Spinal cord (tissue), 10 donors: ENCODE data around the gene BTBD18. TPM values are rescaled to one million over a fixed set of nuclear protein-coding genes. Genes with fewer than 3 reads are reported as not detected.

Source experiments
- DNase-seq, 6 donors: peaks; one replicate each; pipeline versions ENCODE4 v3.0.0 to v3.0.0-alpha.2; 2013 to 2015; ENCODE audit warnings: low spot score in 6 of 6, low read depth in 4 of 6
- H3K27ac ChIP-seq: one replicate; pipeline ENCODE4 v1.5.1; 2013; ENCODE audit warnings: low read depth, low read length, control low read depth
- H3K27me3 ChIP-seq: one replicate; pipeline ENCODE4 v1.6.1; 2013; ENCODE audit warnings: low read length; ENCODE audit not compliant: control insufficient read depth, insufficient read depth
- H3K36me3 ChIP-seq: one replicate; pipeline ENCODE4 v1.6.1; 2013; ENCODE audit warnings: low read length; ENCODE audit not compliant: control insufficient read depth, insufficient read depth
- H3K4me1 ChIP-seq: one replicate; pipeline ENCODE4 v1.6.1; 2013; ENCODE audit warnings: low read length; ENCODE audit not compliant: control insufficient read depth, insufficient read depth
- H3K4me3 ChIP-seq: one replicate; pipeline ENCODE4 v1.5.1; 2013; ENCODE audit warnings: low read depth, low read length, control low read depth
- H3K9me3 ChIP-seq: one replicate; pipeline ENCODE4 v1.6.1; 2013; ENCODE audit warnings: low read length; ENCODE audit not compliant: control insufficient read depth, insufficient read depth
- WGBS: methylation state at CpG from one replicate; pipeline ENCODE4 v1.1.5; 2013; ENCODE audit warnings: missing lambda C conversion rate; ENCODE audit not compliant: insufficient coverage; 5-methylcytosine and 5-hydroxymethylcytosine counted together
- polyA plus RNA-seq, 2 donors: library from polyadenylated mRNA; unstranded; fragments of 120-200 nt; gene quantifications; one replicate each; pipeline ENCODE4 v1.2.1, GENCODE V29; 2013; ENCODE audit not compliant: insufficient read length in 2 of 2
- total RNA-seq, 2 donors: library from RNA; depleted of rRNA in 1 of 2; stranded (reverse); fragments of 120-200 nt in 1 of 2; fragments of >200 nt in 1 of 2; gene quantifications; one replicate each; pipeline versions ENCODE4 v1.2.3 to v1.2.4, GENCODE V29; 2013 to 2014
- donor health status: healthy.

BTBD18 gene
- total and polyA plus RNA-seq, 4 donors, result 0.21 to 0.74 TPM; not detected in 2

- peaks cover 11% of the 10 kb centered on the region for H3K4me1 ChIP-seq
- no peak overlapping the region for H3K27ac ChIP-seq
Measured at GRCh38 chr11:57788703-57789088, 37.1 kb upstream of the BTBD18 start.

GRCh38 chr11:57787920-57788702 is 36.5 kb upstream of the BTBD18 start:
- no peak for DNase-seq
- WGBS, result 65% methylated on average over 4 of the region's 6 CpGs
- no peak overlapping the region for H3K4me3 ChIP-seq
- peaks cover 23% of the 10 kb centered on the region for H3K36me3 ChIP-seq
- peaks cover 11% of the 10 kb centered on the region for H3K4me1 ChIP-seq
- H3K9me3 ChIP-seq, result no peaks in the 10 kb centered on the region
- H3K27ac ChIP-seq, result no peak overlapping the region
- no peaks in the 10 kb centered on the region for H3K27me3 ChIP-seq

More at GRCh38 chr11:57788703-57789088, 37.1 kb upstream of the BTBD18 start:
- no peaks in the 10 kb centered on the region for H3K9me3 ChIP-seq
- no peak for DNase-seq
- no peaks in the 10 kb centered on the region for H3K27me3 ChIP-seq
- peaks cover 25% of the 10 kb centered on the region for H3K36me3 ChIP-seq
- H3K4me3 ChIP-seq, result no peak overlapping the region

GRCh38 chr11:57787006-57787604 is 35.5 kb upstream of the BTBD18 start:
- H3K27ac ChIP-seq, result no peak overlapping the region
- H3K9me3 ChIP-seq, result no peaks in the 10 kb centered on the region
- H3K4me1 ChIP-seq, result peaks cover 11% of the 10 kb centered on the region
- no CpG with 5 or more reads among the region's 4 CpGs for WGBS
- H3K36me3 ChIP-seq, result peaks cover 19% of the 10 kb centered on the region
- H3K4me3 ChIP-seq, result no peak overlapping the region
- no peak for DNase-seq
- H3K27me3 ChIP-seq, result no peaks in the 10 kb centered on the region

GRCh38 chr11:57786436-57786835 is 34.8 kb upstream of the BTBD18 start:
- no peak overlapping the region for H3K27ac ChIP-seq
- no peaks in the 10 kb centered on the region for H3K27me3 ChIP-seq
- H3K4me1 ChIP-seq, result peaks cover 13% of the 10 kb centered on the region
- H3K9me3 ChIP-seq, result no peaks in the 10 kb centered on the region
- no peak for DNase-seq
- H3K4me3 ChIP-seq, result no peak overlapping the region
- peaks cover 15% of the 10 kb centered on the region for H3K36me3 ChIP-seq
- WGBS, result no CpG with 5 or more reads among the region's 4 CpGs

GRCh38 chr11:57785072-57785471 is 33.5 kb upstream of the BTBD18 start:
- DNase-seq, result no peak
- Histone ChIP-seq H3K36me3 (peaks cover 5% of the 10 kb centered on the region), H3K27ac (no peak overlapping the region), H3K4me1 (peaks cover 18% of the 10 kb centered on the region), H3K9me3 (no peaks in the 10 kb centered on the region), H3K27me3 (no peaks in the 10 kb centered on the region), H3K4me3 (no peak overlapping the region)
- WGBS, result no CpG with 5 or more reads among the region's 2 CpGs

- no CpG with 5 or more reads among the region's 3 CpGs for WGBS
- H3K27ac ChIP-seq, result peak overlapping the region; percentile 0
- no peak for DNase-seq
- H3K4me3 ChIP-seq, result no peak overlapping the region
- no peaks in the 10 kb centered on the region for H3K9me3 ChIP-seq
- H3K4me1 ChIP-seq, result peaks cover 39% of the 10 kb centered on the region
- H3K27me3 ChIP-seq, result no peaks in the 10 kb centered on the region
- H3K36me3 ChIP-seq, result peaks cover 3% of the 10 kb centered on the region
Measured at GRCh38 chr11:57781529-57781943, 29.9 kb upstream of the BTBD18 start.

GRCh38 chr11:57779276-57779675 is 27.7 kb upstream of the BTBD18 start:
- Histone ChIP-seq H3K36me3 (peaks cover 3% of the 10 kb centered on the region), H3K27me3 (no peaks in the 10 kb centered on the region), H3K4me3 (no peak overlapping the region), H3K9me3 (no peaks in the 10 kb centered on the region), H3K4me1 (peaks cover 39% of the 10 kb centered on the region), H3K27ac (peak overlapping the region; percentile 89)
- WGBS, result 14% methylated on average over 1 of the region's 1 CpG
- DNase-seq, result peak in 3 of 6 donors; percentile 19 to 69 (median 63)

GRCh38 chr11:57778318-57779037 is 26.9 kb upstream of the BTBD18 start:
- peak; percentile 81 to 97 (median 90) for DNase-seq
- no peaks in the 10 kb centered on the region for H3K27me3 ChIP-seq
- H3K4me3 ChIP-seq, result no peak overlapping the region
- H3K9me3 ChIP-seq, result no peaks in the 10 kb centered on the region
- peaks cover 39% of the 10 kb centered on the region for H3K4me1 ChIP-seq
- WGBS, result 2% methylated on average over 6 of the region's 6 CpGs
- H3K27ac ChIP-seq, result peak overlapping the region; percentile 89
- peaks cover 3% of the 10 kb centered on the region for H3K36me3 ChIP-seq

GRCh38 chr11:57777969-57778317 is 26.3 kb upstream of the BTBD18 start:
- 7% methylated on average over 2 of the region's 3 CpGs for WGBS
- H3K4me3 ChIP-seq, result no peak overlapping the region
- peaks cover 39% of the 10 kb centered on the region for H3K4me1 ChIP-seq
- H3K27me3 ChIP-seq, result no peaks in the 10 kb centered on the region
- peak overlapping the region; percentile 89 for H3K27ac ChIP-seq
- peaks cover 3% of the 10 kb centered on the region for H3K36me3 ChIP-seq
- DNase-seq, result peak in 1 of 6 donors; percentile 53
- no peaks in the 10 kb centered on the region for H3K9me3 ChIP-seq
